ENCODE results near the gene STAB1. TPM values are rescaled to one million over a fixed set of nuclear protein-coding genes. Genes with fewer than 3 reads are reported as not detected.

Gene STAB1
- total RNA-seq, 4 donors from 2014 or later, result 5.3 to 21.1 (median 14.3) TPM

DNA sequence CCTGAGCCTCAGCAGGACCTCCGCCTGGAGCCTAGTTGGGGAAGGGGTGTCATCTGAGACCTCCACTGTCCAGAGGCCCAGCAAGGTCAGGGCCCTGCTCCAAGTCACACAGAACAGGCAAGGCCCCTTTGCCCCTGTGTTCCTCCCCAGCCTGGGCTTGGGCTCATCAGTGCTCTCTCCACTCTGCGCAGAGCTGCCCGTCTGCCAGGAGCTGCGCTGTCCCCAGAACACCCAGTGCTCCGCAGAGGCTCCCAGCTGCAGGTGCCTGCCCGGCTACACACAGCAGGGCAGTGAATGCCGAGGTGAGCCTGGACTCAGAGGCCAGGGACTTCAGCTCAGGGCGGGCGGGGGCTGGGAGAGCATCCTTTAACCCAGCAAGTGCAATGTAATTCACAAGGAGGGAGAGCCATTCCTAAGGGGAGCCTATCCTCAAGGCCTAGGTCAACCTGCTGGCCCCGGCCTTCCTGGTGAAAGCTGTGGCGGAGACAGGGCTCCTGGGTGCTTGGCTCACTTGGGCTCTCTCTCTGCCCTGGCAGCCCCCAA lies 7.7 kb downstream of the STAB1 start:
- H3K27ac ChIP-seq, result no peak overlapping the region
- 87% methylated on average over 3 of the region's 11 CpGs for WGBS

GRCh38 chr3:52503788-52504424 lies 8.8 kb downstream of the STAB1 start:
- Histone ChIP-seq H3K4me1 (no peaks in the 10 kb centered on the region), H3K36me3 (no peaks in the 10 kb centered on the region), H3K27me3 (no peaks in the 10 kb centered on the region), H3K4me3 (no peak overlapping the region), H3K27ac (no peak overlapping the region), H3K9me3 (no peaks in the 10 kb centered on the region)
- TF ChIP-seq POLR2AphosphoS5 (IDR thresholded peaks at IDR 0.05) (no peak), POLR2A (IDR thresholded peaks at IDR 0.05) (no peak), EP300 (IDR thresholded peaks at IDR 0.05) (no peak)
- TF ChIP-seq, protein P1, sequence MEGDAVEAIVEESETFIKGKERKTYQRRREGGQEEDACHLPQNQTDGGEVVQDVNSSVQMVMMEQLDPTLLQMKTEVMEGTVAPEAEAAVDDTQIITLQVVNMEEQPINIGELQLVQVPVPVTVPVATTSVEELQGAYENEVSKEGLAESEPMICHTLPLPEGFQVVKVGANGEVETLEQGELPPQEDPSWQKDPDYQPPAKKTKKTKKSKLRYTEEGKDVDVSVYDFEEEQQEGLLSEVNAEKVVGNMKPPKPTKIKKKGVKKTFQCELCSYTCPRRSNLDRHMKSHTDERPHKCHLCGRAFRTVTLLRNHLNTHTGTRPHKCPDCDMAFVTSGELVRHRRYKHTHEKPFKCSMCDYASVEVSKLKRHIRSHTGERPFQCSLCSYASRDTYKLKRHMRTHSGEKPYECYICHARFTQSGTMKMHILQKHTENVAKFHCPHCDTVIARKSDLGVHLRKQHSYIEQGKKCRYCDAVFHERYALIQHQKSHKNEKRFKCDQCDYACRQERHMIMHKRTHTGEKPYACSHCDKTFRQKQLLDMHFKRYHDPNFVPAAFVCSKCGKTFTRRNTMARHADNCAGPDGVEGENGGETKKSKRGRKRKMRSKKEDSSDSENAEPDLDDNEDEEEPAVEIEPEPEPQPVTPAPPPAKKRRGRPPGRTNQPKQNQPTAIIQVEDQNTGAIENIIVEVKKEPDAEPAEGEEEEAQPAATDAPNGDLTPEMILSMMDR (IDR thresholded peaks at IDR 0.05), result no peak
- 92% methylated on average over 7 of the region's 23 CpGs for WGBS
- no peak for DNase-seq (ENCODE audit: low spot score in 2 of 2)

More for the DNA sequence above, 7.7 kb downstream of the STAB1 start:
- TF ChIP-seq, protein P1 (IDR thresholded peaks at IDR 0.05), result no peak
- no peak for TF ChIP-seq EP300 (IDR thresholded peaks at IDR 0.05)
- TF ChIP-seq POLR2AphosphoS5 (IDR thresholded peaks at IDR 0.05), result no peak
- TF ChIP-seq POLR2A (IDR thresholded peaks at IDR 0.05), result no peak
- no peaks in the 10 kb centered on the region for H3K27me3 ChIP-seq
- no peaks in the 10 kb centered on the region for H3K36me3 ChIP-seq
- H3K4me3 ChIP-seq, result no peak overlapping the region
- no peak for DNase-seq (ENCODE audit: low spot score in 2 of 2)
- H3K9me3 ChIP-seq, result no peaks in the 10 kb centered on the region
- H3K4me1 ChIP-seq, result peaks cover 7% of the 10 kb centered on the region

GRCh38 chr3:52504977-52505376 lies 9.8 kb downstream of the STAB1 start:
- H3K27ac ChIP-seq, result no peak overlapping the region
- TF ChIP-seq POLR2A (IDR thresholded peaks at IDR 0.05) (no peak), POLR2AphosphoS5 (IDR thresholded peaks at IDR 0.05) (no peak), EP300 (IDR thresholded peaks at IDR 0.05) (no peak)
- TF ChIP-seq, protein P1 (IDR thresholded peaks at IDR 0.05), result no peak
- no peaks in the 10 kb centered on the region for H3K27me3 ChIP-seq
- no peak overlapping the region for H3K4me3 ChIP-seq
- WGBS, result 92% methylated on average over 9 of the region's 10 CpGs
- H3K36me3 ChIP-seq, result no peaks in the 10 kb centered on the region
- no peaks in the 10 kb centered on the region for H3K4me1 ChIP-seq
- DNase-seq (ENCODE audit: low spot score in 2 of 2), result no peak
- no peaks in the 10 kb centered on the region for H3K9me3 ChIP-seq

- Histone ChIP-seq H3K27ac (no peak overlapping the region), H3K4me3 (no peak overlapping the region), H3K4me1 (no peaks in the 10 kb centered on the region), H3K9me3 (no peaks in the 10 kb centered on the region), H3K27me3 (no peaks in the 10 kb centered on the region), H3K36me3 (no peaks in the 10 kb centered on the region)
- WGBS, result 87% methylated on average over 14 of the region's 27 CpGs
- DNase-seq (ENCODE audit: low spot score in 2 of 2), result no peak
- TF ChIP-seq EP300 (IDR thresholded peaks at IDR 0.05) (no peak), POLR2A (IDR thresholded peaks at IDR 0.05) (no peak), POLR2AphosphoS5 (IDR thresholded peaks at IDR 0.05) (no peak)
- TF ChIP-seq, protein P1 (IDR thresholded peaks at IDR 0.05), result no peak
Measured at GRCh38 chr3:52506266-52506966, 11.3 kb downstream of the STAB1 start.

DNA sequence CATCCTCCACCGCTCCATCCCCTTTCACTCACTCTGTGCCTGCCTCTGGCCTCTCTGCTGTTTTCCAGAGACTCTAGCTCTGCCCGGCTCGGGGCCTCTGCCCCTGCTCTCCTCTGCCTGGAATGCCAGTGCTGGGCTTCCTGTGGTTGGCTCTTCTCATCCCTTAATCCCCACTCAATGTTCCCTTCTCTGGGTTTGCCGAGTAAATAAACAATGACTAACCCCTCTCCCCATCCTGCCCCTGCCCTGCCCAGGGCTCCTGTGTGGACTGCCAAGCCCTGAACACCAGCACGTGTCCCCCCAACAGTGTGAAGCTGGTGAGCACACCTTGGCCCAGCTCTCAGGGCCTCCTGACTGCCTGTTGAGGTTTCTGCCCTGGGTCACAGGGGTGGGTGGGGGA lies 12.2 kb downstream of the STAB1 start:
- H3K9me3 ChIP-seq, result no peaks in the 10 kb centered on the region
- TF ChIP-seq EP300 (IDR thresholded peaks at IDR 0.05) (no peak), POLR2AphosphoS5 (IDR thresholded peaks at IDR 0.05) (no peak), POLR2A (IDR thresholded peaks at IDR 0.05) (no peak)
- TF ChIP-seq, protein P1 (IDR thresholded peaks at IDR 0.05), result no peak
- no peaks in the 10 kb centered on the region for H3K4me1 ChIP-seq
- WGBS, result 82% methylated on average over 5 of the region's 5 CpGs
- H3K27ac ChIP-seq, result no peak overlapping the region
- no peak for DNase-seq (ENCODE audit: low spot score in 2 of 2)
- H3K36me3 ChIP-seq, result no peaks in the 10 kb centered on the region
- H3K4me3 ChIP-seq, result no peak overlapping the region
- no peaks in the 10 kb centered on the region for H3K27me3 ChIP-seq
